Peyer's patch (tissue), 4 donors: ENCODE results near the gene YLPM1. TPM values are rescaled to one million over a fixed set of nuclear protein-coding genes. Genes with fewer than 3 reads are reported as not detected.

ENCODE experiments used
- DNase-seq, 3 donors: peaks; one replicate each; pipeline ENCODE4 v3.0.0-alpha.2; 2017 to 2019
- H3K27ac ChIP-seq, 4 donors: fragments of 200-600 bp; sonication (generic); one replicate each; pipeline ENCODE4 v1.5.1; 2016 to 2019
- H3K27me3 ChIP-seq, 2 donors: fragments of 200-600 bp; sonication (generic); one replicate each; pipeline ENCODE4 v1.5.1; 2019
- H3K36me3 ChIP-seq, 3 donors: fragments of 200-600 bp; sonication (generic); one replicate each; pipeline ENCODE4 v1.5.1; 2016 to 2019
- H3K4me1 ChIP-seq, 4 donors: fragments of 200-600 bp; sonication (generic); one replicate each; pipeline ENCODE4 v1.5.1; 2016 to 2019
- H3K4me3 ChIP-seq, 4 donors: fragments of 200-600 bp; sonication (generic); 1 replicate in 3 of 4; 2 replicates in 1 of 4; pipeline ENCODE4 v1.5.1; 2016 to 2019; ENCODE audit warnings: mild to moderate bottlenecking in 1 of 4
- H3K9me3 ChIP-seq, 4 donors: fragments of 200-600 bp; sonication (generic); one replicate each; pipeline ENCODE4 v1.5.1; 2016 to 2019; ENCODE audit warnings: mild to moderate bottlenecking in 1 of 4
- POLR2A ChIP-seq, 2 donors: fragments of 450-650 bp; IDR thresholded peaks; one replicate each; pipeline ENCODE4 v1.5.1; 2017; ENCODE audit warnings: antibody characterized with exemption in 2 of 2, mild to moderate bottlenecking in 2 of 2, moderate library complexity in 2 of 2
- total RNA-seq, 4 donors: library from RNA; depleted of rRNA; stranded (reverse); fragments of >200 nt; gene quantifications; one replicate each; pipeline ENCODE4 v1.1.0, GENCODE V29; 2016
- TF ChIP-seq, protein P1 (sequence below), 6 experiments: fragments of 450-650 bp in 4 of 6; fragments of 200-600 bp in 2 of 6; sonication (generic) in 1 of 6; IDR thresholded peaks; one replicate each; pipeline ENCODE4 v1.5.1; 2017 to 2019; ENCODE audit warnings: antibody characterized with exemption in 6 of 6, mild to moderate bottlenecking in 3 of 6, moderate library complexity in 1 of 6

YLPM1 gene
- total RNA-seq, 4 donors from 2014 or later = 44.0 to 95.7 (median 62.9) TPM

DNA sequence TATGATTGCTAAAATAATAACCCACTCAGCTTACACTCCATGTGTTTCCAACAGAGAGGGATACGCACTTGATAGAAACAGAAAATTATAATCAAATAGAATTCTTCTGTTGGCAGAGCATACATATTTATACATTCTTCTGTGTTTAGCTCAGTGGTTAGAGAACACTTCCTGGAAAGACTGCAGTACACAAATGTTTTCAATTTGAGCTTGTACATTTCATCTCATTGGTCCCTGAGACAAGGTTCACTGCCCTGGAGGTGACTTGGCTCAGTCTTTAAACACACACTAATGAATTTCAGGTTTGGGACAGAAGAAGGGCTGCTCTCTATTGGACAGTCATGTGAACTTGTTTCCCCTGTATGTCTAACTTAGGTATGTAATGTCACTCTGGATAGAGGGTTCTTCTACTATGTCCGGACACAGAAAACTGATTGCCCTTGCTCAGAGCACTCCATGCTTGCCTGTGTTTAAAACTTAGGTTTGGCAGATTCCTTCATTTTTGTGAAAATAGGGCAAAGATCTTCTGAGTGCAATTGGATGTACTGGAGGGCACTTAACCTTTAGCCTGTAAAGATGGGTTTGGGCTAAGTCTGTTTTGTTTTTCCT, 89.9 kb downstream of the YLPM1 start:
- Histone ChIP-seq H3K4me3 (no peak overlapping the region), H3K27me3 (no peaks in the 10 kb centered on the region), H3K9me3 (no peaks in the 10 kb centered on the region), H3K36me3 (no peaks in the 10 kb centered on the region), H3K4me1 (peaks cover 0 to 24% (median 0%) of the 10 kb centered on the region in 4 donors), H3K27ac (peak overlapping the region in 3 of 4 donors; percentile 5 to 64 (median 52))
- TF ChIP-seq POLR2A (IDR thresholded peaks at IDR 0.05) = no peak
- TF ChIP-seq, protein P1, sequence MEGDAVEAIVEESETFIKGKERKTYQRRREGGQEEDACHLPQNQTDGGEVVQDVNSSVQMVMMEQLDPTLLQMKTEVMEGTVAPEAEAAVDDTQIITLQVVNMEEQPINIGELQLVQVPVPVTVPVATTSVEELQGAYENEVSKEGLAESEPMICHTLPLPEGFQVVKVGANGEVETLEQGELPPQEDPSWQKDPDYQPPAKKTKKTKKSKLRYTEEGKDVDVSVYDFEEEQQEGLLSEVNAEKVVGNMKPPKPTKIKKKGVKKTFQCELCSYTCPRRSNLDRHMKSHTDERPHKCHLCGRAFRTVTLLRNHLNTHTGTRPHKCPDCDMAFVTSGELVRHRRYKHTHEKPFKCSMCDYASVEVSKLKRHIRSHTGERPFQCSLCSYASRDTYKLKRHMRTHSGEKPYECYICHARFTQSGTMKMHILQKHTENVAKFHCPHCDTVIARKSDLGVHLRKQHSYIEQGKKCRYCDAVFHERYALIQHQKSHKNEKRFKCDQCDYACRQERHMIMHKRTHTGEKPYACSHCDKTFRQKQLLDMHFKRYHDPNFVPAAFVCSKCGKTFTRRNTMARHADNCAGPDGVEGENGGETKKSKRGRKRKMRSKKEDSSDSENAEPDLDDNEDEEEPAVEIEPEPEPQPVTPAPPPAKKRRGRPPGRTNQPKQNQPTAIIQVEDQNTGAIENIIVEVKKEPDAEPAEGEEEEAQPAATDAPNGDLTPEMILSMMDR (IDR thresholded peaks at IDR 0.05) = no peak
- DNase-seq = peak in 1 of 3 donors; percentile 61

DNA sequence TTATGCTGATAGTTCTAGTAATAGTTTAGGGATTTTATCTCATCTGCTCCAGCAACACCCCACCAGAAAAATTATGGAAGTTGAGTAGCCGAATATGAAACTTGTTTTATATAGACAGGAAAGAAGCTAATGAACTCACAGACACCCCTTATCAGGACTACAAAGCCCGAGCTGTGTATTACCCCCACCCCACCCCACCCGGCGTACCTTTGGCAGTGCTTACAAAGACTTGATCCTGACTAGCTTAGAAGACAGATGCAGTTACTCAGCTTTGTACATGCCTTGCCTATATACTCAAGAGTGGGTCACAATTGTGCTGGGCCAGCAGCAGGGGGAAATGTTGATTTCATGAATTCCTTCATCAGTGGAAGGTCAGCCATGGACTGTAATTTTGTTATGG, 90.5 kb downstream of the YLPM1 start:
- Histone ChIP-seq H3K9me3 (no peaks in the 10 kb centered on the region), H3K27ac (peak overlapping the region in 3 of 4 donors; percentile 5 to 64 (median 52)), H3K36me3 (no peaks in the 10 kb centered on the region), H3K4me3 (no peak overlapping the region), H3K27me3 (no peaks in the 10 kb centered on the region), H3K4me1 (peaks cover 0 to 24% (median 0%) of the 10 kb centered on the region in 4 donors)
- DNase-seq = no peak
- TF ChIP-seq, protein P1 (IDR thresholded peaks at IDR 0.05) = no peak
- TF ChIP-seq POLR2A (IDR thresholded peaks at IDR 0.05) = no peak

DNA sequence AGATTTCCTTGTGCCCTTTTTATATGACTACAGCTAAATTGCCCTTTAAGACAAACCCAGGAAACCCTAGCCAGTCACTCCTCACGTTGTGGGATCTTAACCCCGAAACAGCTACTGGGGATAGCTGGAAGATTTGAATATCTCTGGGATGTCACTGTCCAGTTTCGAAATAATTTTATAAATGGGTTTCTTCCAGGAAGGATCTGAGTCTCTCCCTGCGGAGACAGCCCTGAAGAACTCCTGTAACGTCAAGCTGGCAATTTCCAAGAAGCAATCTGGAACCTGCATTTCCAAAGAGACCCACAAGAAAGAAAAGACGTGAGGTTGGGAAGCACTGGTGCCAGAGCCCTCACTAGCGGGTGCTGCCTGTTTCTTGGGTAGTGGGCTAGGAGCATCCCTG, 91.9 kb downstream of the YLPM1 start:
- no peaks in the 10 kb centered on the region for H3K9me3 ChIP-seq
- no peak for TF ChIP-seq POLR2A (IDR thresholded peaks at IDR 0.05)
- TF ChIP-seq, protein P1 (IDR thresholded peaks at IDR 0.05) = no peak
- no peaks in the 10 kb centered on the region for H3K27me3 ChIP-seq
- no peaks in the 10 kb centered on the region for H3K36me3 ChIP-seq
- H3K4me1 ChIP-seq = peaks cover 0 to 24% (median 0%) of the 10 kb centered on the region in 4 donors
- DNase-seq = no peak
- H3K27ac ChIP-seq = no peak overlapping the region
- no peak overlapping the region for H3K4me3 ChIP-seq

DNA sequence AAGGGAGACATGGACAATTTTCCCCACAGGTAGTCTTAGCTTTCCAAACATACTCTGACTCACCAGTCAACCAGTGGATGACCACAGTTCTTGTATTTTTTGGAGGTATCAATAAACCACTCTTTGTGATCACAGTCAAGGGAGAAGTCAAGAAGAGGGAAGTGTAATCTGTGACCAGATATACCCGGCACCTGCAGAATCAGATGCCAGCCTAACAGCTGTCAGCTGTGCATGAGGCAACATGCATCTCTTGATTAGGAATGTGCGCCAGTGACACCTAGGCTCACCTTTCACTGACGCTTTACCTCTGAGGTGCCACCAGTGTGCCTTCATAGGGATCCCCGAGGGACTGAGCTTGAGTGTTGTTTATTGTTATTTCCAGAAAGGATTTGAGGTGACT, 92.8 kb downstream of the YLPM1 start:
- H3K27me3 ChIP-seq = no peaks in the 10 kb centered on the region
- no peaks in the 10 kb centered on the region for H3K36me3 ChIP-seq
- TF ChIP-seq, protein P1 (IDR thresholded peaks at IDR 0.05) = no peak
- no peak for TF ChIP-seq POLR2A (IDR thresholded peaks at IDR 0.05)
- no peak overlapping the region for H3K4me3 ChIP-seq
- no peaks in the 10 kb centered on the region for H3K9me3 ChIP-seq
- H3K27ac ChIP-seq = no peak overlapping the region
- H3K4me1 ChIP-seq = peaks cover 0 to 29% (median 0%) of the 10 kb centered on the region in 4 donors
- peak in 1 of 3 donors; percentile 53 for DNase-seq

DNA sequence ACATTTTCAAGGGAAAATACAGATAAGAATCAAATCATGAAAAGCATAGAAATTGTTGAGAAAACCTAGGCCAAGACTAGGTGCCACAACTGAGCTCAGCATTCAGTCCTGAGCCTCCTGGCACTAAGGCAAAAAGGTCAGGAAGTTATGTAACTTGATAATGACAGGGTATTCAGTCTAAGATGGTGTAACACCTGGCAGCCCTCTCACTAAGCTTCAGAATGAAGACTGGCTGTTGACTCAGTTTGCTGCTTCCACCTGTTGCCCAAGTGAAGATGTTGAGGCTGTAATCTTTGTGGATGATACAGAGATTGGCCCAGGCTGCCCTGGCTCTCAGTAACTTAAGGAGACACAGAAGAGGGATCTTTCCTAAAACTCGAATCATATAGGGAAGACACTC, 93.2 kb downstream of the YLPM1 start:
- peaks cover 0 to 29% (median 0%) of the 10 kb centered on the region in 4 donors for H3K4me1 ChIP-seq
- no peak for DNase-seq
- no peaks in the 10 kb centered on the region for H3K9me3 ChIP-seq
- H3K27me3 ChIP-seq = no peaks in the 10 kb centered on the region
- no peak overlapping the region for H3K27ac ChIP-seq
- H3K4me3 ChIP-seq = no peak overlapping the region
- H3K36me3 ChIP-seq = no peaks in the 10 kb centered on the region
- TF ChIP-seq, protein P1 (IDR thresholded peaks at IDR 0.05) = no peak
- TF ChIP-seq POLR2A (IDR thresholded peaks at IDR 0.05) = no peak
